Lung (tissue), 12 donors: Measurements from ENCODE around the gene EXOSC10. TPM values are rescaled to one million over a fixed set of nuclear protein-coding genes. Genes with fewer than 3 reads are reported as not detected.
"Not testable (repeated sequence)": the region's sequence is repeated elsewhere in the genome, so short reads cannot be mapped to it uniquely, and the experiment has no call there.

Experiments used
- ATAC-seq: fragments of 200-7000 bp; cut with Tn5 transposase; one replicate; pipeline ENCODE4 v1.9.1; 2020; ENCODE audit warnings: moderate number of reproducible peaks; ENCODE audit not compliant: insufficient read depth, low FRiP score
- DNase-seq, 3 donors: peaks; one replicate each; pipeline ENCODE4 v3.0.0-alpha.2; 2013 to 2017
- H3K27ac ChIP-seq, 2 donors: one replicate each; pipeline ENCODE4 v1.5.1; 2013; ENCODE audit warnings: mild to moderate bottlenecking in 2 of 2, moderate library complexity in 2 of 2, control low read depth in 1 of 2, inconsistent platforms in 1 of 2, low read depth in 1 of 2, low read length in 1 of 2
- H3K27me3 ChIP-seq, 3 donors: one replicate each; pipeline ENCODE4 v1.5.1; 2013; ENCODE audit warnings: low read length in 2 of 3; ENCODE audit not compliant: control insufficient read depth in 3 of 3, insufficient read depth in 3 of 3
- H3K36me3 ChIP-seq, 4 donors: one replicate each; pipeline ENCODE4 v1.5.1; 2013; ENCODE audit warnings: low read length in 4 of 4, mild to moderate bottlenecking in 1 of 4, moderate library complexity in 1 of 4; ENCODE audit not compliant: control insufficient read depth in 4 of 4, insufficient read depth in 4 of 4
- H3K4me1 ChIP-seq, 5 donors: one replicate each; pipeline ENCODE4 v1.5.1; 2013; ENCODE audit warnings: low read length in 5 of 5, mild to moderate bottlenecking in 2 of 5, moderate library complexity in 1 of 5; ENCODE audit not compliant: control insufficient read depth in 5 of 5, insufficient read depth in 5 of 5
- H3K4me3 ChIP-seq: one replicate; pipeline ENCODE4 v1.5.1; 2013; ENCODE audit warnings: mild to moderate bottlenecking, control low read depth, moderate library complexity
- H3K9ac ChIP-seq, 2 donors: one replicate each; pipeline ENCODE4 v1.5.1; 2013; ENCODE audit warnings: low read length in 2 of 2, control low read depth in 1 of 2; ENCODE audit not compliant: insufficient read depth in 1 of 2
- H3K9me3 ChIP-seq, 4 donors: one replicate each; pipeline ENCODE4 v1.5.1; 2013; ENCODE audit warnings: low read length in 3 of 4, mild to moderate bottlenecking in 1 of 4, moderate library complexity in 1 of 4; ENCODE audit not compliant: control insufficient read depth in 4 of 4, insufficient read depth in 3 of 4
- WGBS, 2 donors: extraction: QIAGEN DNeasy Blood & Tissue Kit; methylation state at CpG; one replicate each; pipeline ENCODE4 v1.1.7; 2013; 5-methylcytosine and 5-hydroxymethylcytosine counted together
- polyA plus RNA-seq, 2 donors: library from polyadenylated mRNA; stranded (reverse); fragments of 200-250 nt; gene quantifications; one replicate each; pipeline ENCODE4 v1.2.1, GENCODE V29; 2013
- total RNA-seq, 2 donors: library from RNA; depleted of rRNA in 1 of 2; stranded (reverse); fragments of >200 nt in 1 of 2; gene quantifications; one replicate each; pipeline ENCODE4 v1.2.1, GENCODE V29; 2014 to 2021
- TF ChIP-seq, protein P1 (sequence below): IDR thresholded peaks from 2 replicates; pipeline ENCODE4 v1.5.1; 2012; ENCODE audit warnings: mild to moderate bottlenecking; ENCODE audit errors: control extremely low read depth, extremely low read depth
- donor health status: control.
- donor health status: control.
- donor health status: Bipolar disorder and iron deficiency.
- donor health status: healthy.
- donor health status: DM: yes; HTN: yes; CAD: no.

Gene EXOSC10
- total and polyA plus RNA-seq, 4 donors = 29.0 to 75.1 (median 42.3) TPM

DNA sequence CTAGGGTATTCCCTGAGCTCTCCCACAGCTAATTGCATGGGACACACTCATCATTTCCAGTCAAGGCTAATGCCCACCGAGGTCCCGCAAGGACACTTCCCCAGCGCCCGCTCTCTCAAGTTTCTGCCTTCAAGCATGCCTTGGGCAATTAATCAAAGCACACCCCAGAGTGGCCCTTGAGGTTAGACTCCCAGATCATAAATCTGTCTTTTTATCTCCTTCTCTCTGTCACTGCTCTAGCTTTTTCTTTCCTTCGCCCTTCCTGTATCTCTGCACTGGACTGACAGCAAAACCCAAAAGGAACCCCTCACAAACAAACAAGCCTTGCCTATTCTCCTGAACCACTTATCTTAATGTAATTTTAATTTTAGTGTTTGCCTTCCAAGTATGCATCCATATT, 7.9 kb upstream of the EXOSC10 start:
- no peak overlapping the region for H3K9ac ChIP-seq
- peaks cover 0 to 5% (median 0%) of the 10 kb centered on the region in 5 donors for H3K4me1 ChIP-seq
- no peak overlapping the region for H3K27ac ChIP-seq
- no peaks in the 10 kb centered on the region for H3K9me3 ChIP-seq
- 83 to 87% methylated on average over 5 of the region's 5 CpGs for WGBS, 2 donors
- H3K36me3 ChIP-seq = peaks cover 7 to 44% (median 31%) of the 10 kb centered on the region in 4 donors
- ATAC-seq (no peak), DNase-seq (peak; percentile 17 to 72 (median 71))
- H3K27me3 ChIP-seq = no peaks in the 10 kb centered on the region
- TF ChIP-seq, protein P1, sequence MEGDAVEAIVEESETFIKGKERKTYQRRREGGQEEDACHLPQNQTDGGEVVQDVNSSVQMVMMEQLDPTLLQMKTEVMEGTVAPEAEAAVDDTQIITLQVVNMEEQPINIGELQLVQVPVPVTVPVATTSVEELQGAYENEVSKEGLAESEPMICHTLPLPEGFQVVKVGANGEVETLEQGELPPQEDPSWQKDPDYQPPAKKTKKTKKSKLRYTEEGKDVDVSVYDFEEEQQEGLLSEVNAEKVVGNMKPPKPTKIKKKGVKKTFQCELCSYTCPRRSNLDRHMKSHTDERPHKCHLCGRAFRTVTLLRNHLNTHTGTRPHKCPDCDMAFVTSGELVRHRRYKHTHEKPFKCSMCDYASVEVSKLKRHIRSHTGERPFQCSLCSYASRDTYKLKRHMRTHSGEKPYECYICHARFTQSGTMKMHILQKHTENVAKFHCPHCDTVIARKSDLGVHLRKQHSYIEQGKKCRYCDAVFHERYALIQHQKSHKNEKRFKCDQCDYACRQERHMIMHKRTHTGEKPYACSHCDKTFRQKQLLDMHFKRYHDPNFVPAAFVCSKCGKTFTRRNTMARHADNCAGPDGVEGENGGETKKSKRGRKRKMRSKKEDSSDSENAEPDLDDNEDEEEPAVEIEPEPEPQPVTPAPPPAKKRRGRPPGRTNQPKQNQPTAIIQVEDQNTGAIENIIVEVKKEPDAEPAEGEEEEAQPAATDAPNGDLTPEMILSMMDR = no peak
- no peak overlapping the region for H3K4me3 ChIP-seq

- H3K4me3 ChIP-seq = no peak overlapping the region
- H3K9me3 ChIP-seq = peaks cover 0 to 1% (median 0%) of the 10 kb centered on the region in 4 donors
- ATAC-seq (no peak), DNase-seq (no peak)
- no peak overlapping the region for H3K27ac ChIP-seq
- H3K36me3 ChIP-seq = peaks cover 3 to 36% (median 21%) of the 10 kb centered on the region in 4 donors
- WGBS, 2 donors = 95 to 97% methylated on average over 10 of the region's 10 CpGs
- H3K9ac ChIP-seq = no peak overlapping the region
- TF ChIP-seq, protein P1 = no peak
- H3K4me1 ChIP-seq = peaks cover 0 to 5% (median 0%) of the 10 kb centered on the region in 5 donors
- H3K27me3 ChIP-seq = no peaks in the 10 kb centered on the region
These were observed 5.9 kb upstream of the EXOSC10 start for GRCh38 chr1:11105586-11105985.

DNA sequence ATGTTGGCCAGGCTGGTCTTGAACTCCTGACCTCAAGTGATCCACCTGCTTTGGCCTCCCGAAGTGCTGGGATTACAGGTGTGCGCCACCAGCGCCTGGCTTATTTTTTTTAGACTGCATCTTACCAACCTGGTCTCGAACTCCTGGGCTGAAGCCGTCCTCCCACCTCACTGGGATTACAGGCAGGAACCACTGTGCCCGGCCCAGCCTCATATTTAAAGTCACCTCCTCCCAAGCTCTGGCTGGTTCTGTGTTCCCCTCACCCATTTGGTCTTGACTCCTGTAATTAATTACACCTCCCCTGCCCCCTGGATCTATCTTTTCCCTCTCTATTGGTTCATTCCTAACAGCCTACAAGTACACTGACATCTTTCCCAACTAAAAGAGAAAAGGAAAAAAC, 1.7 kb upstream of the EXOSC10 start:
- no peak for ATAC-seq
- no peaks in the 10 kb centered on the region for H3K27me3 ChIP-seq
- H3K27ac ChIP-seq = no peak overlapping the region
- H3K4me1 ChIP-seq = peaks cover 3 to 12% (median 8%) of the 10 kb centered on the region in 5 donors
- TF ChIP-seq, protein P1 = no peak
- peaks cover 3 to 15% (median 10%) of the 10 kb centered on the region in 4 donors for H3K36me3 ChIP-seq
- 93 to 96% methylated on average over 6 of the region's 6 CpGs for WGBS, 2 donors
- peaks cover 0 to 1% (median 0%) of the 10 kb centered on the region in 4 donors for H3K9me3 ChIP-seq
- no peak overlapping the region for H3K4me3 ChIP-seq
- H3K9ac ChIP-seq = no peak overlapping the region
- no peak for DNase-seq

- ATAC-seq, H3K4me3 ChIP-seq, H3K27me3 ChIP-seq, H3K27ac ChIP-seq, H3K9ac ChIP-seq, H3K9me3 ChIP-seq, DNase-seq: not testable (repeated sequence)
- 96% methylated on average over 17 of the region's 17 CpGs for WGBS, 2 donors
- peaks cover 3 to 12% (median 8%) of the 10 kb centered on the region in 5 donors for H3K4me1 ChIP-seq
- peaks cover 2 to 15% (median 8%) of the 10 kb centered on the region in 4 donors for H3K36me3 ChIP-seq
These were observed 1.1 kb upstream of the EXOSC10 start for GRCh38 chr1:11100806-11101205.
